Measurements from ENCODE around the gene IL22RA2.

The IL22RA2 gene

GRCh38 chr6:137175868-137176245 lies 2.4 kb upstream of the IL22RA2 start:
- TF ChIP-seq TAF1 (IDR thresholded peaks at IDR 0.05; ENCODE audit: borderline replicate concordance, low read depth, low read length) (no peak), POLR2A (IDR thresholded peaks at IDR 0.05; ENCODE audit: low read depth, low read length) (no peak), POLR2AphosphoS5 (IDR thresholded peaks at IDR 0.05; ENCODE audit: low read depth, low read length) (no peak)
- no peak for FAIRE-seq
- no peak for DNase-seq (ENCODE audit: insufficient read length)

DNA sequence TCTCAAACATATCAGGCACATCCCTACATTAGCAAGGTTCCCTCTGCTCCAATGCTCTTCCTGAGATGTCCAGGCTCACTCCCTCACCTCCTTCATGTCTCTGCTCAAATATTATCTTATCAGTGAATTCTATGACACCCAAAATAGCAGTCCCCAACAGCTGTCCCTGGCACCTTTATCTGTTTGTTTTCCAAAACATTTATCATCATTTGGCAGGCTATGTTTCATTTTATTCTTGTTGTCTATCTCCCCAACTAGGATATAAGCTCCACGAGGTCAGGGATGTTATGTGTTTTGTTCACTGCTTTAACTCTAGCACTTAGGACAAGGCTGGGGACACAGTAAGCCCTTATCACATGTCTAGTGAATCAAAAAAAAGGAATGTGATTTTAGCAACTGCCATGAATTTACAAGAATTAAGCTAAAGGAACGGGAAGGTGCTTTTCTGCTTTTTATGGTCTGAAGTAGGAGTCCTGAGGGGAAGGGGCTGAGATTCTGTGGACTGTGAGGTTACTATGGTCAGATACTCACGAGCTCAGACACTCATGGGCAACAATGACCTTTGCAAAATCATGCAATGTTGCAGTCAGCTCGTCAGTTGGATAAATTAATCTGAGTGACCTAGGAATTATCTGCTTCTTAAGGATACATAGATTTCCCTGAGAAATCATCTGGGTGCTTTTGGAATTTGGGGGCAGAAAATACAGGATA lies 1.9 kb upstream of the IL22RA2 start:
- FAIRE-seq (peak; percentile 33), DNase-seq (ENCODE audit: insufficient read length) (no peak)
- TF ChIP-seq POLR2A (IDR thresholded peaks at IDR 0.05; ENCODE audit: low read depth, low read length), result no peak
- no peak for TF ChIP-seq TAF1 (IDR thresholded peaks at IDR 0.05; ENCODE audit: borderline replicate concordance, low read depth, low read length)

DNA sequence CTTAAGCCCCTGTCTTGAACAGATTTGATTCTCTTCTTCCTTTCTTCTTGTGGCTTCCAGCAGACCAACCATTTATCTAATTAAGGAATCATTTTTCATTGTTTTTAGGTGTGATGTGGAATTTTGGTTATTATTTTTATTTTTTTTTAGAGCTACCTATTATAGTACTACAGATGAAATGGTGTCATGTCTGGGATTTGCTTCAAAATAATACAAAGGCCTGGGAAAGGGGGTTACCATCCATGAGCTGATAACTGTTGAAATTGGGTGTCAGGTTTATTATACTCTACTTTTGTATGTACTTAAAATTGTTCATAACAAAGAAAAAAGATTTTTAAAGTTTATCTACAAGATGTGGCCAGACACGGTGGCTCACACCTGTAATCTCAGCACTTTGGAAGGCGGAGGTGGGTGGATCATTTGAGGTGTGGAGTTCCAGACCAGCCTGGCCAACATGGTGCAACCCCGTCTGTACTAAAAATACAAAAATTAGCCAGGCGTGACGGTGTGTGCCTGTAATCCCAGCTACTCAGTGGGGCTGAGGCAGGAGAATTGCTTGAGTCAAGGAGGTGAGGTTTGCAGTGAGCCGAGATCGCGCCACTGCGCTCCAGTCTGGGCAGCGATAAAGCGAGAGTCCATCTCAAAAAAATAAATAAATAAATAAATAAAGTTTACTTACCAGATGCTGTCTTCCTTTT lies 561 bp downstream of the IL22RA2 start:
- DNase-seq (ENCODE audit: insufficient read length), result no peak
- TF ChIP-seq POLR2A (IDR thresholded peaks at IDR 0.05; ENCODE audit: low read depth, low read length) (no peak), POLR2AphosphoS5 (IDR thresholded peaks at IDR 0.05; ENCODE audit: low read depth, low read length) (no peak), TAF1 (IDR thresholded peaks at IDR 0.05; ENCODE audit: borderline replicate concordance, low read depth, low read length) (no peak)
- peak; percentile 36 for FAIRE-seq

DNA sequence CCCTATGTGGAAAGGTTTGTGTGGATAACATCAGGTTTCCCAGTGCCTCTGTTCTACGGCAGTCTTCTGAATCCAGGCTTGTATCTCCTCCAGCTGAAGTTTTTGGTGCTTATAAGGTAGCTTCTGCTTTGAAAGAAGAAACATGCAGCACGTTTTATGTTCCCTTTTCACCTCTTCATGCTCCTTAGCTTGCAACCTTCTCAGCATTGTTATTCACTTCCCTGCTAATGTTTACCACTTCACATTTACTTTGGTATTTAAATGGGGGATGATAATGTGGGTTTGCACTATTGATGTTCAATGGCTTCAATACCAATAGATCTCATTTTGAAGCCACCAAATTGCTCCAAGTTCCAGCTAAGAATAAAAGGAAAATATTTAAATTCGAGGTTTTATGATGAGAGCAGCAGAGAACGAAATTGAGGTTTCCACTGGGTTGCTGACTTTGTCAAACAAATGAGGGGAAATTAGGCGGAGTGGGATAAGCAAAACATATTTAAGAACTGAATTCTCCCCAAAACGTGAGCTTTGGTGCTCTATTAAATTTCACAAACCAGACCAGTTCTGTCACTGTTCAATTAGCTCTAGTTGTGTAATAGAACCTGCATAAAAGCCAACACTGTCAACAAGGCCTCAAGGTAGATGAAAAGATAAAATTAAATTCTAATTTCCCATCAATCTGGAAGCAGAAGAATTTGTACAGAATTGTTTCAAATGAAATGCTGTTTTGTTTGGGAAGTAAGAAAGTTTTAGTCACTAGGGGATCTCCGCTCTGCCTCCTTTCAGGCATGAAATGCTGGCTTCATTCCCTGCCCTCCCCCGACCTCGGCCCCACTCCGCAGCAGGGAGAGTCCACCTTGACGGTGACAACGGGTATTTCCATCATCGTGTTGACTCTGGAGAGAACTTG lies 1.4 kb downstream of the IL22RA2 start:
- peak; percentile 83 for FAIRE-seq
- DNase-seq (ENCODE audit: insufficient read length), result no peak
- TF ChIP-seq TAF1 (IDR thresholded peaks at IDR 0.05; ENCODE audit: borderline replicate concordance, low read depth, low read length) (no peak), POLR2A (IDR thresholded peaks at IDR 0.05; ENCODE audit: low read depth, low read length) (no peak), POLR2AphosphoS5 (IDR thresholded peaks at IDR 0.05; ENCODE audit: low read depth, low read length) (no peak)

- TF ChIP-seq POLR2AphosphoS5 (IDR thresholded peaks at IDR 0.05; ENCODE audit: low read depth, low read length) (no peak), TAF1 (IDR thresholded peaks at IDR 0.05; ENCODE audit: borderline replicate concordance, low read depth, low read length) (no peak), POLR2A (IDR thresholded peaks at IDR 0.05; ENCODE audit: low read depth, low read length) (no peak)
- FAIRE-seq, result peak; percentile 17
- no peak for DNase-seq (ENCODE audit: insufficient read length)
Observed at GRCh38 chr6:137171053-137171374, 2.4 kb downstream of the IL22RA2 start.

DNA sequence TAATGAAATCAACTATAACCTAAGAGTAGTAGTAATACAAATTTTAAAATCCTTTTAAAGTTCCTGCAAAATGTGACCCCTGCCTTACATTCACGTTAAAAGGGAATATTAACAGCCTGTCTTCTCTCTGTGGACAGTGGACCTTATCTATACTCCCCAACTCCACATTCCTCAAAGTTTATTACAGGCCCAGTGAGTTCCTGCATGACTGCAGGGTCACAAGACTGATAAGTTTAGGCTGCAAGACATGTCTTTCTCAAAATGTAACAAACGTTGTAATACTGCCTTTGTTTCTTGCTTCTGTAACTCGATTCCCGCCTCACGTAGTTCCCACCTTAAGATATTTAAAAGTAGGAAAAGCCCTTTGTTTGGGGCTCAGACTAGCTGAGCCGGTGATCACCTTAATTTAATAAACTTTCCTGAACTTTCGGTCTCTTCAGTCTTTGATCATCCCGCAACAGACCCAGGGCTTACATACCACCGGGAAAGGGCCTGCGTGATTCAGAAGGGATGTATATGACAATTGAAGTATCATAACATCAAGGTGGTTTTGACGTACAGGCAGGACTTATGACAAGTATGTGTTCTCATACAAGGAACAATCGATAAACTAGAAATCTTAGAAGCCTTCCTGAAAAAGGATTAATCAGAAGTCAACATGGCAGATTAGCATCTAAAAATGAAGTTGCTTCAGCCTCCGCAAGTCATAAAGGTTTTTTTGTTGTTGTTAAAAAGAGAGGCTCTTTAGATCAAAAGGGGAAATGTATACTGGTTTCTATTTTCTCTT lies 3.0 kb downstream of the IL22RA2 start:
- no peak for TF ChIP-seq TAF1 (IDR thresholded peaks at IDR 0.05; ENCODE audit: borderline replicate concordance, low read depth, low read length)
- no peak for TF ChIP-seq POLR2A (IDR thresholded peaks at IDR 0.05; ENCODE audit: low read depth, low read length)
- no peak for TF ChIP-seq POLR2AphosphoS5 (IDR thresholded peaks at IDR 0.05; ENCODE audit: low read depth, low read length)
- peak; percentile 17 for FAIRE-seq
- no peak for DNase-seq (ENCODE audit: insufficient read length)

DNA sequence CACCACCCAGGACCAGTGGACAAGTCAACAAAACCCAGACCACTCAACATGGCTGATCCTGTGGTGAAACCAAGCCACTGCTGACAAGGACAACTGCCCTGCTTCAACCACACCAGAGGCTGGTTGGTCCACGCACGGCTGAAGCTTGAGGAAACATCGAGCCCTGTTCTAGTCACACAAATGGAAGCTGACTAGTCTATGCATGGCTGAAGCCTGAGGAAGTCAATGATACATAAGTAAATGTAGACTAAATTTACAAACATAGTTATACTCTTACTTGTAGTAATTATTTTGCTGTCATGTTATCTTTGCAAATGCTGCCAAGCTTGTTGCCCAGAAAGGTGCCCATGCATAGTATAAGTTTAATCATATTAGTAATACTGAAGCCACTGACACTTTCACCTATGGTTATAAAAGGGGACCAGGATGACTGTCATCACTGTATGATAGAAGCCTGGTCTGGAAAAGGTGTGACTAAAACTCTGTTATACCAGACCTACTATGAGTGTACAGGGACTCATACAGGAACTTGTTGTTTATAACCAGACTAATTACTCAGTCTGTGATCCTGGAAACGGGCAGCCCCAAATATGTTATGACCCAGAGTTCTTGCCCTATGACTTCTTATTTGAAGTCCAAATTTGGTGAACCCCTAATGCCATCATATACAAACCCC lies 5.6 kb downstream of the IL22RA2 start:
- no peak for TF ChIP-seq TAF1 (IDR thresholded peaks at IDR 0.05; ENCODE audit: borderline replicate concordance, low read depth, low read length)
- no peak for TF ChIP-seq POLR2AphosphoS5 (IDR thresholded peaks at IDR 0.05; ENCODE audit: low read depth, low read length)
- no peak for TF ChIP-seq POLR2A (IDR thresholded peaks at IDR 0.05; ENCODE audit: low read depth, low read length)
- peak; percentile 61 for FAIRE-seq
- no peak for DNase-seq (ENCODE audit: insufficient read length)

- TF ChIP-seq POLR2AphosphoS5 (IDR thresholded peaks at IDR 0.05; ENCODE audit: low read depth, low read length) (no peak), POLR2A (IDR thresholded peaks at IDR 0.05; ENCODE audit: low read depth, low read length) (no peak), TAF1 (IDR thresholded peaks at IDR 0.05; ENCODE audit: borderline replicate concordance, low read depth, low read length) (no peak)
- FAIRE-seq (no peak), DNase-seq (ENCODE audit: insufficient read length) (no peak)
Observed at GRCh38 chr6:137166247-137167098, 7.0 kb downstream of the IL22RA2 start.

DNA sequence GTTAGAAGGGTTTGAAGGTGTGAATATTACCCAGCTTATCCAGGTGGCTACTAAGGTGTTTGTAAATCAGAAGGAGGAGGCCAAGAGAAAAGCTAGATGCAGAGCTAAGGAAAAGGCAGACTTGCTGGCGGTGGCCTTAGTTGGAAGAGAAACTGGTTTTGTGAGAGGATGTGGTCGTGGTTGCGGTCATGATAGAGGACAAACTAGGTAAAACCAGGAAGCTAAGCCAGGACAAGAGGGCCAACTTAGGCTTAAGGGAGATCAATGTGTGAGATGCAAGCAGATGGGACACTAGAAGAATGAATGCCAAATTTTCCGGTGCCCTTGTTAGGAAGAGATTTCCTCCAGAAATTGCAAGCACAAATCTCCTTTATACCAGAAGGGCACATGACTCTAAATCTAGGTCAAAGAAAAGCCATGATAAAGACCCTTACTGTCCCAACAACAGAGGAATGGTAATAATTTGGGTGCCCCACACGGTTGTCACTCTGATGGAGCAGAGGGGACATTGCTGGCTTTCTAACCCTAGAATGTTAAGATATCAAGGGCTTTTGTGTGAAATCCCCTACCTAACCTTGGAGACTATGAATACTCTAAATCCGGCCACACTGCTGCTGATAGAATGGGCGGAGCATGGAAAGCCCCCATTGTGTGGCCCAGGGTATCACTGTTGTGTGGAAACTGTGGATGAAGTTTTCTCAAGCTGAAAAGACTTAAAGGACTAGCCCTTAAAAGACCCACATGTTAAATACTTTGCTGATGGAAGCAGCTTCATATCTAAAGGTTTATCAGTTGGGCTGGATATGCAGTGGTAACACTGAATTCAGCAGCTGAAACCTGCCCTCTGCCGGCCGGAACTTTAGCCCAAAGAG lies 7.8 kb downstream of the IL22RA2 start:
- TF ChIP-seq POLR2A (IDR thresholded peaks at IDR 0.05; ENCODE audit: low read depth, low read length), result no peak
- no peak for TF ChIP-seq POLR2AphosphoS5 (IDR thresholded peaks at IDR 0.05; ENCODE audit: low read depth, low read length)
- TF ChIP-seq TAF1 (IDR thresholded peaks at IDR 0.05; ENCODE audit: borderline replicate concordance, low read depth, low read length), result no peak
- no peak for DNase-seq (ENCODE audit: insufficient read length)
- FAIRE-seq, result peak; percentile 79
